HG03045 (cell line): ENCODE measurements around the gene KIAA0825.

ENCODE experiments used
- ATAC-seq: cut with Tn5 transposase; IDR thresholded peaks from one replicate; pipeline ENCODE4 v1.9.1; 2021; ENCODE audit warnings: mild to moderate bottlenecking, moderate library complexity; ENCODE audit not compliant: unreplicated experiment

The KIAA0825 gene

GRCh38 chr5:94517490-94518488, 100.6 kb downstream of the KIAA0825 start:
- no peak for ATAC-seq

DNA sequence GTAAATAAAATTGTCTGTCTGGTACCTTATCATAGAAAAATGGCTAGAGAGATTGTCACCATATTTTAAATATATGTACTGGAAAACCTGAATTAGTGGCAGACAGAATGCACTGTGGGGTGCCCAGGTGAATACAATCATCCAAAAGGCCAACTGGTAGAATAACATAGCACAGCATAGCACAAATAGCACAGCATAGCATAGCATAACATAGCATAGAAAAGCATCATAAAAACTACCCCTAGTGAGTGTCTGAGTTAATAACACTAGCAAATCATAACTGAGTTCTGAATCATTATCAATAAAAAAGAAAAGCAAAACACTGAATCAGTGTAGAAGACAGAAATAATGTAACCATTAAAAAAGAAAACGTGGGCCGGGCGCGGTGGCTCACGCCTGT, 102.3 kb downstream of the KIAA0825 start:
- no peak for ATAC-seq

- ATAC-seq: no peak
These were observed 109.8 kb downstream of the KIAA0825 start for GRCh38 chr5:94508461-94509148.

DNA sequence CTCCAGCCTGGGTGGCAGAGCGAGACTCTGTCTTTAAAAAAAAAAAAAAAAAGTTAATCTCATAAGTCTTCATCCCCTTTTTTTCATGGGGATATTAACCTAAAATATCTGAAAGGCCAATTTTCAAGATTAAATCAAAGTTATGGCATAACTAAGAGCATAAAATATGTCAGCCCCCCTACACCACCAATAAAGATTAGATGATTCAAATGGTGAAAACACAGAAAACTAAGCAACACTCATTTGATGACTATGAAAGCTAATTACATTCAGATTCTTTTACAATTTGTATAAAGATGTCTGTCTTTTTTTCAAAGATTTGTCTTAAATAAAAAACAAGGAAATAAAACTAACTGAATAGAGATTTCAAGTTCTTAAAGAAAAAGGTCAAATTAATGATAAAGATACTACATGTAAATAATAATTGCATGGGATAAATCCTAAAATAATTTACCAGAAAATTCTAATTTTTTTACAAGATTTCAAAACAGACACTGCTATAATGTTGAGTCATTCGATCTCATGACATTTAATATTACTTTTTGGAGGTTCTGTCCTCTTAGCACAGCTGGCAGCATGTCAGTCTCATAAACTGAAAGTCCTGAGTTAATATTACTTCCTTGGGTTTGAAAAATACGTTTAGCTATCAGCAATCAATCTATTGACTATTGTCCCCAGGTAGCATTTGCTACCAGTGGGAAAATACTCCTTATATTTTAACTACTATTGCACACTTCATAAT, 112.9 kb downstream of the KIAA0825 start:
- ATAC-seq: no peak

- ATAC-seq: no peak
These were observed 114.7 kb downstream of the KIAA0825 start for GRCh38 chr5:94503677-94504076.

GRCh38 chr5:94501365-94501764, 117.0 kb downstream of the KIAA0825 start:
- ATAC-seq: no peak

DNA sequence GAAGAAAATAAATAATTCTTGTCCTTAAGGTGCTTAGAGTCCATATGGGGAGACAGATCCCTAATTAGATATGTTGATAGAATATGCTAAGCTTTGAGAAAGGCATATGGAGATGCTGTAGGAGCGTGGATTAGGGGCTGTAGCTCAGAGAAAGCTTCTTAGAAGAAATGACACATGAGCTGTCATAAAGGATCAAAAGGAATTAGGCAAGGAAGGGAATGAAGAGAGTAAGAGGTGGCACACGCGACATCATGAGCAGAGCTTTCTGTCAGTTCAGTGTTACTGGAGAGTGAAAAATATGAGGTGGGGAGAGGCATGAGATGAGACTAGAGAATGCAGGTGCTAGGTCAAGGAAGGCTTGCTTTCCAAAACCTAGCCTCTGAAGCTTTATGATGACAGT, 118.6 kb downstream of the KIAA0825 start:
- ATAC-seq: no peak

DNA sequence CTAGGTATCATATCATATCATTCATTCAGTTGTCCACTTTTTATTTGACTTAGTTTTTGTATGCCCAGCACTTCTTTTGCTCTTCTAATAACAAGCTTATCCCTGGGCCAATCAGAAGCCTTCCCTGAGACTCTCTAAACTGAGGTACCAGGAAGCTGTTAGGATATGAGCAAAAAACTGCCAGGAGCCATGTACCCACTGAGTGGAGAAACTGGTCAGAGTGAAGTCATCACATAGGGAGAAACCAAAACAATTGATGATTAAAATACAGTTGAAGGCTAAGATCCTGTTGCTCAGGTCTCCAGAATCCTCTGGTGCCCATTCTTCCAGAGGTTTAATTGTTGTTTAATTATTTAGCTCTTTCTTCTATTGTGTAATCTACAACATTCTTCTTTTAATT, 120.2 kb downstream of the KIAA0825 start:
- ATAC-seq: no peak

GRCh38 chr5:94485067-94485466, 133.3 kb downstream of the KIAA0825 start:
- no peak for ATAC-seq

DNA sequence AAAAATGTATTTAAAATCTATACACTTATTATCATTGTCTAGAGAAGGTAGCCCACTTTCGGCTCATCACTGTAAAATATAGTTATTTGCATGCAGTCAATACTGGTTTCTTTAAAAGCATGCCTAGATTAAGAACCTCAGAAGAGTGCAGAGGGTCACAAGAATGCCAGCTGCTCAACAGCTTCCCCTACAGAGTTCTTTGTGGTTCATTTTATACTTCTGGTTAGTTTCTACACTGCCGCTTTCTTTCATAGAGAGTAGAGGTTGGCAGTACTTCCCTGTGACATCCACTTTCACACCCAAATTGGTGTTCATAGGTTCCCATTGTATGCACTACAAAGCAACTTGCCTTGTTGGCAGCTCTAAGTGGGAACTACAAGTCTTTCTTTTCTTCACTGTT, 137.3 kb downstream of the KIAA0825 start:
- no peak for ATAC-seq

GRCh38 chr5:94480486-94480885, 137.9 kb downstream of the KIAA0825 start:
- no peak for ATAC-seq

DNA sequence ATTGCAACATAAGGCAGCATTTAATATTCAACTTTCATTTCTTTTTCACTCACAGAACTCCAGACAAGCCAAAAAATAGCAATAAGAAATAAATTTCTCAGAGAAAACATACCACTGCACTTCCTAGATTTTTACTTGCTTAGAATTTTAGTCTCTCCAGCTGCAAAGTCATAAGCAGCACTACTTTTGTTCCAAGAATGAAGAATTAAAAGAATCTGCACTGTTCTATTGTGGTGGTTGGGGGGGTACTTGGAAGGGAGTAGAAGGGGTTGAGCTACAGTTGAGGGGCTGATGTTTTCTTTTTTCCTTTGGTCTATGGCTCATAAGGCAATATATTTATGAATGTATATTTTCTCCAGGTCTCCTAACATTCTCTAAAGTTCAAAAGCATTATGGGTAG, 144.5 kb downstream of the KIAA0825 start:
- ATAC-seq: no peak

DNA sequence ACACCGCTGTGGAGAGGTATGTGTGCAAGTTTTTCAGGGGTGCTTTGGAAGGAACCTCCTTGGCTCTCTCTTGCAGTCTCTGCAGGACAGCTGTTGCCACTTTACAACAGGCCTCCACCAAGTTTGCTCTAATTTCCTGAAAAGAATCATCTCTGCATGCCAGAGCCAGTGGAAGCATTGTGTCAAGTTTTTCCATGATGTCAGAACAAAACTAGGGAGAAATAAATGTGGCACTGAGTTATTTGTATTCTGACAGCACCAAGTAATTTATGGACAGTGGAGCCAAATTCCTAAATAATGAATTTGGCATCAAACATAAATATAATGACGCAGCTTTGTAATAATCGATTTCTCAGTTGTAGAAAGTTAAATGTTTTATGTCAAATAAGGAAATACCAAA, 146.9 kb downstream of the KIAA0825 start:
- ATAC-seq: no peak

DNA sequence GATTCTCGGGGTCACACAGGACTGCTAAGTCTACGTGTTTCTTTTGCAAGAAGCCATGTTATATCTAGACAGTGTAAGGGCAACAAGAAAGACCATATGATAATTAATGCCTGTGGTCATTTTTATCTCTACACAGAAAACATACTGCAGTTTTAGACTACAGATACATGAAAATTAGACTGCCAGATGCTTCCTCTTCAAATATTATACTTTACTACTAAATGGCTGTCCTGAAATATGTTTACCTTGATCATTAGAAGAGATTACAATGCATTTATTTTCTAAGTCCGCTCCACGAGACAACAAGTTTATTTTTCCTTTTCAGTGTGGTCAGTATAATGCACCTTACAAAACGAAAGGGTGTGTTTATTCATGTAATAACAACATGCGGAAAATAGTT, 147.6 kb downstream of the KIAA0825 start:
- ATAC-seq: no peak

GRCh38 chr5:94469894-94470329, 148.5 kb downstream of the KIAA0825 start:
- ATAC-seq: no peak

DNA sequence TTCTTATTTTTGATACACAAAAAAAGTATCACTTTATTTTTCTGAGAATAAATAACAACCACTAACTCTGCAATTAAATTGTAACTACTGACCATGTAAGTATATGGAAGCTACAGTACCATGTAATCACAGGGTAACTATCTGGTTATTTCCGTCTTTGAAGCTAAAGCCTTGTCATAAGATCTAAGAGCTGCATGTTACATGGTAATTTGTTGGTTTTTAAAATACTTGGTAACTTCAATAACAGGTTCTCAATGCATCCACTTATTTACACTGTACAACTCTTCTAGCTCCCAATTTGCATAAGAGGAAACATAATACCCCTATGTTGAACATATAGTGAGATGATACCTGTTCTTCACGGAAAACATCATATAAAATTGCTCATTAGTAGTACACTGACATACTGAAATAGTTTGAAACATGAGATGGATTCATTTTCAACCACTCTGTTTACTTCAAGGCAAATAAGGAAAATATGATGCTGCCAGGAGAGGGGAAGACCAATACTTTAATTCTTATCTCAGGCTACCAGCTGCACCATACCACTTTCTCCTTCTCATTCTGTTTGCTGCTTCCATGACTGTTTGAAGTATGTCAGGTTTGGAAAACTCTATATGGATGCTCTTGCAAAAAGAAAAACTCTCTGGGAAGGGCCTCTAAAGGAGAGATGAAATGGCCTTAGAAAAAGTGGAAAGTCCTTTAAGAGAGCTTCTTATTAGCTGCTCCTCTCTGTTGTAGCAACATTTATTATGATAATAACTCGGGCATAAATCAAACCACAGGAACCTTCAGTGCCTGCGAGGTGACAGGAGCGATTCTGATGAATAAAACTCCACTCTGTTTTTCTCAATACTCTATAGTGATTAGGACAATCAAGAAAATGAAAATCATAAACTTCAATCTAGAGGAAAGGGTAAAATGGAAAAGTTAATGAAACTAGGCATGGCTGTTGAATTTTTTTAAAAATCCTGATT, 150.2 kb downstream of the KIAA0825 start:
- no peak for ATAC-seq

- ATAC-seq: no peak
These were observed 151.0 kb downstream of the KIAA0825 start for GRCh38 chr5:94467346-94467953.

DNA sequence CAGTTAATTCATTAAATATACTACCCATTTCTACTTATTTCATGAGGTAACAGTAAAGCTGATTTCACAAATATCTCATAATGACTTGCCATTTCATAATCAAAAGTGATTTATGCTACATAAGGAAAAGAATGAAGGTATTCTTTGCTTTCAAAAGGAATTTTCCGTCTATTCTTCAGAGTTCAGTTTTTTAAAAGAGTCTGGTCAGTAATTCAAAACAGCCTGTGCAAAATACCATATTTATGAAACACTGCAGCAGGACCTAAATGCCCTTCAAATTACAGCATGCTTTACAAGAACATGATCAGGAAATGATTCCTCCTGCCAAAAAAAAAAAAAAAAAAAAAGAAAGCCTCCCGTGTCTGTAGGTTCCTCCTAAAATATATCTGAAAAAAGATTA, 154.7 kb downstream of the KIAA0825 start:
- no peak for ATAC-seq

DNA sequence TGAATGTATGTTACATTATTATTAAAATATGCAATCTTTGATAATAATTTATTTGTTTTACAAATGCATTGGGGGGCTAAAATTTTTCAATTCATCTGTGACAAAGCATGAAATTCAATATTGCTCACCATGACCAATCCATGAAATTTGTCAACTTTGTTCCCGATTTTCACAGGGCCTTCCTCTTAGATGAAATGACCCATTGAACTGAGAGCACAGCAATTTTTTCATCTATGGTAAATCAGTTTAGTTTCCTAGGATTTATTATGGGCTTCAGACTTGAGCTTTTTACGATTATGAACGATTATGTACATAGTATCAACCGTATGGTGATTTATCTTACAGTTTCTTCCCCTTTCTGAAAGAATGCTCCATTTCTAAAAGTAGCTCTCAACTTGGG, 157.3 kb downstream of the KIAA0825 start:
- no peak for ATAC-seq

GRCh38 chr5:94459915-94460314, 158.5 kb downstream of the KIAA0825 start:
- ATAC-seq: no peak
